ENCODE measurements around the gene CD40.
"Not testable (repeated sequence)": the region's sequence is repeated elsewhere in the genome, so short reads cannot be mapped to it uniquely, and the experiment has no call there.

The CD40 gene

GRCh38 chr20:46117704-46118467 is at the start of gene CD40:
TSS of gene CD40 (plus strand) at chr20:46118314. CDS start at chr20:46118344, 30 bp downstream.
- no peak for DNase-seq

DNA sequence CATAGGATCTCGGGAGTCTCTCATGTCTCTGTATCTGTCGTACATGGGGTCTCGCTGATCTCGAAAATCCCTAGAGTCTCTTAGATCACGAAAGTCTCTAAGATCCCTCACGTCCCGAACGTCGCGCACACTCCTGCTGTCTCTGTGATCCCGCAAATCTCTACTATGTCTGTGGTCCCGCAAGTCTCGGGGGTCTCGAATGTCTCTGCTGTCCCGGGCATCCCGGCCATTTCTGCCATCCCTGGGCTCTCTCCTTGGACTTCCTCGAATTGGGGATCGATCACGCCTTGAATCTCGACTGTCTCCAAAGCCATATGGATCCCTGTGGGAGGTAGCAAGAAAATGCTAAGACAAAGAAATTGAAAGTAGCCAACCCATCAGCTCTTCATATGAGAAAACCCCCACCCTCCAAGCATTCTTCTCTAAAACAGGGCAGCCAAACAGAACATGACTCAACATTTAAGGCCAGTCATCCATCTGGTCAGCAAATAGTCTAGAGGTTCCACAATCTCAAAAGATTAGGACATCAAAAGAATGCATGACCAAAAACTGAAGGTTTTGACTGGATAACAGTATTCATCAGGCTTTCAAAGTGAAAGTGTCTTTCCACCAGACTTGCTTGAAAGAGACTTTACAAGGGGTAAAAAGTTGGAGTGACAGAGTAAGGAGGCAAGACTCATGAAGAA is 47.8 kb upstream of the CD40 start:
- no peak for DNase-seq

DNA sequence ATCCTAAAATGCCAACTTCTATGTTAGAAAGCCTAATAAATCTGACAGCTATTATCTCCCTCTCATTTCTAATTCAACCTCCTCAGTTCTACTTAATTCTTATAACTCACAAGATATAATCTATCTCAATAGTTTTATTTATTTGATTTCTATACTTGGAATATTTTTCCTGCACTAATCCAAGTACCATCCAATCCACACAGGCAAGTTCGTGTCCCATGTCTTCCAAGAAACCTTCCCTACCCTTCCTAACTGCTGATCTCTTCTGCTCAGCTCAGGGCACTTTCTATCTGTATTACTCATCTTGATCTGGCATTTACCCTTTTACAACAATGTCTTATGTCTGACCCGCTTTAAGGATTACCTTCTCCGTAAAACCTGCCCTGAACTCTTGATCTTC is 46.5 kb upstream of the CD40 start:
- DNase-seq = no peak

DNA sequence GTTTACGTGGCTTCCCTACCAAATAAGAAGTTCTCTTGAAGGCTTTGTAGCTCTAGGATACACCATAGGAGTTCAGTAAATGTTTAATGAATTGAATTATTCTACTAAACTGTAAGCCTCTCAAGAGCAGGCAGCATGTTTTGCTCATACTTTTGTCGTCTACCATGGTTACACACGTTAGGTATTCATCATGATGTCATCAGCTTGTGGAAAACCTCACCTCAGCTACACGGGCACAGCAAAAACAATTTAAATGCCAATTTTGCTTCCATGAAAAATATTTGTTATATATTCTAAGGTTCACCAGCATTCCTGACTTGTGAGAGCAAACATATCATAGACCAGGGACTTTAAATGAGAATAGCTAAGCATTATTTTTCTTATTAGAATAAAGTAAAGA is 45.1 kb upstream of the CD40 start:
- no peak for DNase-seq

- no peak for DNase-seq
These were observed 44.7 kb upstream of the CD40 start for GRCh38 chr20:46073443-46073842.

- DNase-seq = no peak
These were observed 44.1 kb upstream of the CD40 start for GRCh38 chr20:46074006-46074405.

DNA sequence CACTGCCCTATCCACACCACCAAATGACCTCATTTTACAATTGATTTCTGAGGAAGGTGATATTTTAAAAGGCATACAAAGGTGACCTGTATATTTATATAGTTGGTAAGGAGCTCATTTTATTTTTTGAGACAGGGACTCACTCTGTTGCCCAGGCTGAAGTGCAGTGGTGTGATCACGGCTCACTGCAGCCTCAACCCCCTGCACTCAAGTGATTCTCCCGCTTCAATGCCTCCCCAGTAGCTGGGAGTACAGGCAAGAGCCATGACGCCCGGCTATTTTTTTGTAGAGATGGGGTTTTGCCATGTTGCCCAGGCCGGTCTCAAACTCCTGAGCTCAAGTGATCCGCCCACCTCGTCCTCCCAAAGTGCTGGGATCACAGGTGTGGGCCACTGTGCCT is 41.3 kb upstream of the CD40 start:
- no peak for DNase-seq

DNA sequence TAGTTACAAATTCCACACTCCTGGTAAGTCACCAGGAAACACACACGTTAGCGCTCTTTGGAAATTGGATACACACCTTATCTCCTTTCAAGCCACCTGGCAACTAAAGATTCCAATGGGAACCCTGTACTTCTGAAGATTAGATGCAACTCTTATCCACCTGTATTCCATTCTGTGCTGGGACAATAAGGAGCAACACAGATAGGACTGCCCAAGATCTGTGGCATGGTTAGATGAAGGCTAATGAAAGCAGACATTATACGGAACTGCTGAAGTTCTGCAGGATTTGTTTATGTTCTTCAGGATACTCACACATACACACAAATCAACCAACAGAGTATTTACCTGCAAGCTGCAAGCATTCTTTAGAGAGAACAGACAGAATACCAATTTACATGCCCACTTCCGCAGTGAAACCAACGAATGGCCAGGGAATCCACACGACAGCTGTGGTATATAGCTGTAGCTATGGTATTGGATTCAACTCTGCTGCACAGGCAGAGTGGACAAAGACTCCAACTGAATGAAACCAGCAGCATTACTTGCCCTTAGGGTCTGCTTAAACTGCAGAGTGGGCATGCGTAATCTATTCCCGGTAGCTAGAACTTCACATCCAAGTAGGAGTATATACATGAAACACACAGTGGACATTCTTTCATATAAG is 40.3 kb upstream of the CD40 start:
- no peak for DNase-seq

GRCh38 chr20:46078954-46079353 is 39.2 kb upstream of the CD40 start:
- DNase-seq = no peak

DNA sequence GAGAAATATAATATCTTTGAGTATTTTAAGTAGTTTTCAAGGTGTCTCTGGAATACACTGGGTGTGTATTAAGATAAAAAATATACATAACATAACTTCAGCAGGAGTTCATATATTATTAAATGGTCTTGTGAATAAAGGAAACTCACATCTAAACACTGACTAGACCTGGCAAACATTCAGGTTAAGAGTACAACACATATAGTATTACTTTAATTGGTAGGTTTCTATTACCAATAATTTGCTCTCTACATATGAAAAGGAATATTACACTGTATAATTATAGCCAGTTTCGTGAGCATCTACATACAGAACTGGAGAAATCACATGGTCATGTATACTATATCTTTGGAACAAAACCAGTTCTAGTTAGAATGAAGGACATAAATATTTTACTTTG is 37.0 kb upstream of the CD40 start:
- no peak for DNase-seq

DNA sequence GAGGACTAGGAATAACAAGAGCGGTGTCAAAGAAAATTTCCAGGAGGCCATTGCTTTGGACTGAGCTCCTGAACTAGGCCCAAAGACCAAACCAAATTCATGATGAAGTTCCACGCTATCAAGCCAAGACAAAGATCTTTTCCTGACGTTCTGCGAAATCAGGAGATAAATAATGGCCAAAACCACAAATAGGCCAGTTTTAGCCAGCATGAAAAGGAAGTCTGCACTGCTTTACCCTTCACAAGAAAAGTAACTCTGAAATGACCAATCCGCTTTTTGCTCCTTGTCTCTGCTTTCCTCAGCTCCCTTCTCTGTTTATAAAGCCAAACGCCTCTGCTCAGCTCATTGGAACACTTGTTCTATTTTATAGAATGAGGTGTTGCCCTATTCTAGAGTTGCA is 35.0 kb upstream of the CD40 start:
- no peak for DNase-seq

DNA sequence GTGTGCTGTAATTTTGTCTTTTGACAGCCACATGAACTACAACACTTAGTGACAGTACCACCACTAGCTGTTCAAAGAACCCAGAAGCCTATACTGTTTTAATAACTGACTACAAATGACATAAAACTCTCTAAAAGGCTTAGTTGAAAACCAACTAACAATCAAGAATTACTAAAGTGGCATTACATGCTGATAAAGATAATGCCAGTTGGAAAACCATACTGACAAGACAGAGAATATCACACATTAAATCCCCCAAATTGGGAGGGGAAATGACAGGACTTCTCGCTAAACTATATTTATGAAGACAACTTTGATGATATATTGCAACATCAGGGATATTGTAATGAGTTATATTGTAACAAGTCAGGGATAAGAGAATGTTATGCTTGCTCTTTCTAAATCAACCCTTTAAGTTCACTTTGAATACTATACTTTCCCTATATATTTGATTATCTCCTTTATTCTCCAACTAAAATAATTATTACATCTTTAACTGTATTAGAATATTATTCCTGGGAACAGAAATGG is 34.5 kb upstream of the CD40 start:
- DNase-seq = no peak

DNA sequence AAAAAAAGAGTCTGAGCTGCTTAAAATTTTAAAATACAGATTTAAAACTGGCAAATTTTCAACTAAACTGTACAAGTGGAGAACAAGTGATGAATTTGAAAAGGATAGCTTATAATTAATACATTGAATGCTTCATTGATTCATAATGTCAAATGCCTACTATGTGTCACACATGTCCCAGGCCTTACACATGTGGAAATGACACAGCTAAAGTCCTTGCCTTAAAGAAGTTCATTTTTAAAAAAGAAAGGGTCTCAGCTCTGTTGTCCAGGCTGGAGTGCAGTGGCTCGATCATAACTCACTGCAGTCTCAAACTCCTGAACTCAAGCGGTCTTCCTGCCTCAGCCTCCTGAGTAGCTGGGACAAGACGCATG is 33.3 kb upstream of the CD40 start:
- DNase-seq = no peak

DNA sequence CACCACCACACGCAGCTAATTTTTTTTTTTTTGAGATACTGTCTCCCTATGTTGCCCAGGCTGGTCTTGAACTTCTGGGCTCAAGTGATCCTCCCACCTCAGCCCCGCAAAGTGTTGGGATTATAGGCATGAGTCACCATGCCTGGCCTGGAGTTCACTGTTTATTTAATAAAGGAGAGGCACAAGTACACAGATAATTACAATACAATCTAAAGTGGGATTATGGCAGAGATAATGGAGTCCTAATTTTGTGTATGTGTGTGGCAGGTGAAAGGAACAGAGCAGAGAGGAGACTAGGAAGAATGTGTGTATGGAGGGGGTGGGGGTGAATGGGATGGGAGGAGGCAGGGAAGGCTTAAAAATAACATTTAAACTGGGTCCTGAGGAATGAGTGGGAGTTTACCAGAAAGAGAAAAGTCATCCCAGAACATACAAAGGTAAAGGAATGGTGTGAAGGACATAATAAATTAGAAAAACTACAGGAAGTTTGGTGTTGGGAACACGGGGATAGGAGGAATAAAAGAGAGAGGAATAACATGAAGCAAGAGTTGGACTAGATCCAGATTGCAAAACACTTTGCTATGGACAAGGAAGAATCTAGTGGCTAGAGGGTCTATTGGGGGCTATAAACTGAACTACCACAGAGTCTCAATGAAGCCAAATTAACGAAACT is 32.8 kb upstream of the CD40 start:
- DNase-seq = no peak

DNA sequence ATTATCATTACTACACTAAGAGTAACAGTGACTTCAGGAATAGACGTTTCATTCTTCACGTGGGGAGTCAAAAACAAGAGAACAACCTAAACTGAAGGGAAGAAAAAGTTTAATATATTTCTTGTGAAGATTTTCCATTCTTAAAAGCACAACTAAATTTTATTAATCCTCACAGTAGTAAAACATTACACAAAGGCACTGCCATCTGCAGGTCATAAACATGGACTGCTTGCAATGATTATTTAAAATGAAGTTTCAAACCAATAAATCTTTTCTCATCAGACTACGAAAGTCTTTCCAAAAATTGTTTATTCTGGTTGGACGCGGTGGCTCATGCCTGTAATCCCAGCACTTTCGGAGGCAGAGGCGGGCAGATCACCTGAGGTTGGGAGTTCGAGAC is 31.0 kb upstream of the CD40 start:
- DNase-seq = peak; percentile 20

GRCh38 chr20:46088409-46089166 is 29.5 kb upstream of the CD40 start:
- DNase-seq = no peak

- no peak for DNase-seq
These were observed 29.0 kb upstream of the CD40 start for GRCh38 chr20:46089167-46089416.

DNA sequence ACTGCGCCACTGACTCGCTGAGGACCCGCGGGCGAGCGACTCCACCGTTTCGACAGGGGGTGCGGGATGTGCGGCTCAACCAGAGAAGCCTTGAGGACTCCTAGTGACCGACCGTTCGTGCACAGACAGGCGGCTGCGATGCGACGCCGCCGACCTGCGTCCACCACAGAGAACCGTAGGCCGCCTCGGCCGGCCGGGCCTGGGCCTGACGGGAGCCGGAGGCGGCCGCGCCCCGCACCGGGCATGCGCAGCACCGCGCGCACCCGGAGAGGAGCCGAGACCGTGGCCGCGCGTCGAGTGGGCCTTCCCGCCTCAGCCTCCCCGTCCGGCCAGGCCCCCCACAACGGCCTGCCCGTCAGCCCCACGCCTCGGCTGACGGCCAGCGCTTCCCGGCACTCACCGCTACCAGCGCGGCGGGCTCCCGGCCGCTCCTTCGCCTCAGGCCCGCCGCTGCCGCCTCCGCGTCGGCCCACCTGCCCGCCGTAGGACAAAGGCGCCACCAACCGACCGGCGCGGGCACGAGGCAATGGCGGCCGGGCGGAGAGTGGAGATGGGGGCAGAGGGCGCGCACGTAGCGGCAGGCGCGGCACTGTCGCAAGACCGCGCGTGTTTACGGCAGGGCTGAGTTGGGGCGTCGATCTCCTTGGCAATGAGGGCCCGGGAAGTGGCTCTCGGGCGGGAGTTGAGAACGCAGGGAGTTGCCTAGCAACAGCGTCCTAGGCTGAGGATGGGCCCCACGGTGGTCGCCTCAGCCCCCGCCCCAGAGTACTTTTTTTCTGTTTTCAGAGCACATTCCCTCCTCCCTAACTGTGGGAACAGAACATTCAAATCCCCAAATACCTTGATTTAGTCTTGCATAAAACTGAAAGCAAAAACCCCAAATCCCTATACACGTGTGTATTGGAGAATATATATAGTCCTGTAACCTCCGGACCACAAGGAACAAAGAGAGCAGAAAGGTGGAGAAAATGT is 28.4 kb upstream of the CD40 start, which contains the start of gene NCOA5:
NCOA5 (minus strand) TSS at position 546 of the 972 bp plus-strand sequence. CDS start 10,538 bp downstream, outside the sequence.
- peak; percentile 84 for DNase-seq

DNA sequence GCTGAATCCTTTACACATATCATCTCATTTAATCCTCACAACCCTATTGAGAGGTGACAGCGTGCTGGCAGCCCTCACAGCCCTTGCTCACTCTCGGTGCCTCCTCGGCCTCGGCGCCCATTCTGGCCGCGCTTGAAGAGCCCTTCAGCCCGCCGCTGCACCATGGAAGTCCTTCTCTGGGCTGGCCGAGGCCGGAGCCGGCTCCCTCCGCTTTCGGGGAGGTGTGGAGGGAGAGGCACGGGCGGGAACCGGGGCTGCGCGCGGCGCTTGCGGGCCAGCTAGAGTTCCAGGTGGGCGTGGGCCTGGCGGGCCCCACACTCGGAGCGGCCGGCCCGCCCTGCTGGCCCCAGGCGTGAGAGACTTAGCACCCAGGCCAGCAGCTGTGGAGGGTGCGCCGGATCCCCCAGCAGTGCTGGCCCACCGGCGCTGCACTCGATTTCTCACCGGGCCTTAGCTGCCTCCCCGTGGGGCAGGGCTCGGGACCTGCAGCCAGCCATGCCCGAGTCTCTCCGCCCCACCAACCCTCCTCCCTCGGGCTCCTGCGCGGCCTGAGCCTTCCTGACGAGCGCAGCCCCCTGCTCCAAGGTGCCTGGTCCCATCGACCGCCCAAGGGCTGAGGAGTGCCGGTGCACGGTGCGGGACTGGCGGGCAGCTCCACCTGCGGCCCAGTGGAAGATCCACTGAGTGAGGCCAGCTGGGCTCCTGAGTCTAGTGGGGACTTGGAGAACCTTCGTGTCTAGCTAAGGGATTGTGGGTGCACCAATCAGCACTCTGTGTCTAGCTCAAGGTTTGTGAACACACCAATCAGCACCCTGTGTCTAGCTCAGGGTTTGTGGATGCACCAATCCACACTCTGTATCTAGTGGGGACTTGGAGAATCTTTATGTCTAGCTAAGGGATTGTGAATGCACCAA is 26.2 kb upstream of the CD40 start:
- DNase-seq = not testable (repeated sequence)

- DNase-seq = no peak
These were observed 24.6 kb upstream of the CD40 start for GRCh38 chr20:46093531-46093930.

Measured in NCI-H1694 treated with DMSO at 0.1 percent for 48 hours (cell line).